ENCODE measurements around the gene DHRS3.
A peak's percentile ranks its signal among the peaks of the same experiment; 100 is the strongest.

The DHRS3 gene

GRCh38 chr1:12616709-12617373 is 1.2 kb downstream of the DHRS3 start:
- no peak for DNase-seq (ENCODE audit: low spot score)

DNA sequence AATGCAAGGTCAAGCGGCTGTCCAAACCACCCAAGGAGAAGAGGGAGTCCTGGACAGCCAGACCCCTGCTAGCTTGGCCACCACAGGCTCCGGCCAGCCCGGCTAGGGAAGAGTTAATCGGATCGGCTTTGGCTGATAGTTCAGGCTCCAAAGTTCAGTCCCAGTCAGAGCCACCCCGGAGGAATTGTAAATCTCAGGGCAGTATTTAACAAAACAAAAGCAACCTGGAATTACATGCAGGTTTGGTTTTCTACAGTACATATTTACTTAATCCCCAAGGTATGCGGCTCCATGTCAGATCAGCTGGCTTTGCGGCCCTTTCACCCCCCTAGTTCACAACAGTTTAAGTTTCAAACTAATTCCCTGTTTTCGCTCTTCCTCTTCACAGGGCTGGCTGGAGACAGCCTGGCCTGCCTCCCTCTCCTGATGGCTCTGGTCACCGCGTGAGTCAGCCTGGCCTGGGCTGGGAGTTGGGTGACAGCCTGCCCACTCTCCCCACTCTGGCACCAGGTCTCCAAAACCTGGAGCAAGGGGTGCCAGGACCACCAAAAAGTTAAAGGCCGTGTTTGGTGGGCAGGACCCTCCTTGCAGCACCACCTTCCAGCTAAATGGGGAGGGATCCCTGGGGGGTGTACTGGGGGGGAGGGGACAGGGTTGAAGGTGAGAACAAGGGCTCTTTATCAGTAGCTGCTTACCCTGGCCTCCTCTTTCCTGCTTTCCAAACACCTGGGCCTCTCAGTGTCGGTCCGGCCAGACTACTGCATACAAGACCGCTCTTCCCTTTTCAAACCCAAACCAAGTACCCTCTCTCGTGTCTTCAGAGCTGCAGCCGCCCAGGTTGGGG is 1.9 kb downstream of the DHRS3 start:
- DNase-seq (ENCODE audit: low spot score), result peak; percentile 64

- no peak for DNase-seq (ENCODE audit: low spot score)
These were observed 2.7 kb downstream of the DHRS3 start for GRCh38 chr1:12615159-12615864.

GRCh38 chr1:12614402-12615158 is 3.4 kb downstream of the DHRS3 start:
- DNase-seq (ENCODE audit: low spot score), result no peak

GRCh38 chr1:12613180-12613579 is 4.8 kb downstream of the DHRS3 start:
- DNase-seq (ENCODE audit: low spot score), result no peak

DNA sequence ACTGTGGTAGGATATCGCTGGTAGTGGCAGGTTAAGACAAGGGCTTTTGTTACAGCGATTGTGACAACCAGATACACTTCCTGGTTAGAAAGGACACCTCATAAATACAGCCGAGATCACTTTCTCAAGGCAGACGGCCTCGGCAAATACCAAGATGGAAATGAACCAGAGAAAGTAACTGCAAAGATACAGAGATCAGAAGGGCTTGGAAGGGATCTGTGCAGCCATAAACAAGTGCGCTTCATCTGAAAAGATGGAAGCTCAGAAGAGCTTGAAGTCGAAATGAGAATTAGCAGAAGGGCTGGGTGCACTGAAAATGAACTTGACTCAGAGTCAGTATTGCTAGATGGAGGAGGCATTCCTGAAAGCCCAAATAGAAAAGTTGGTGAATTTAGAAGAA is 7.1 kb downstream of the DHRS3 start:
- DNase-seq (ENCODE audit: low spot score), result no peak

- DNase-seq (ENCODE audit: low spot score), result no peak
These were observed 7.6 kb downstream of the DHRS3 start for GRCh38 chr1:12610305-12610935.

- DNase-seq (ENCODE audit: low spot score), result no peak
These were observed 8.5 kb downstream of the DHRS3 start for GRCh38 chr1:12609469-12610003.

DNA sequence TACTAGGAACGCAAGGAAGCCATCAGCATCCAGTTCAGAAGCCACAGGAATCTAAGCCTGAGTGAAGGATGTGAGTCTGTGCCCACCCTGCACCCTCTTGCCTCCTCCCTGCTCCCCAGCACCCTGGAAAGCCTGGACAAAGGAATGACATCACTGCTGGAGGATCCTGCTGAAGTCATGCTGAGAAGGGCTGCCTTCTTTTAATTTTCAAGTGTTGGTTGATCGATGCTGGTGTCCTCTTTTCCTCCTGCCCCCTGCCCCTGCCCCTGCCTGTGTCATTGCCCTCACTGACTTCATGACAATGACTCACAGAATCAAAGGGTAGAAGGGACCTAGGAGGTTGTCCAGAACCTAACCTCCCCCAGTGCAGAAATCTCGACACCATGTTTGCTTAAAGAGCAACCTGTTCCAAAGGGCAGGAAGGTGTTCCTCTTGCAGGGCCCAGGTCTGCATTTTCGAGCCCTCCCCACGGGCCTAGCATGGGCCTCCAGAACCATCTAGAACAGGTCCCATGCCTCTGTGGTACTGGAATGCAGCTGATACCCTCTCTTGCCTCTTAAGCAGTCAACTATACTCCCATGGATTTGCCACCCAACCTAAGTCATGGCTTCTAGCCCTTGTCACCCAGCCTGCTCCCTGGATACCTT is 9.6 kb downstream of the DHRS3 start:
- DNase-seq (ENCODE audit: low spot score), result no peak

- DNase-seq (ENCODE audit: low spot score), result no peak
These were observed 10.7 kb downstream of the DHRS3 start for GRCh38 chr1:12607263-12607662.

DNA sequence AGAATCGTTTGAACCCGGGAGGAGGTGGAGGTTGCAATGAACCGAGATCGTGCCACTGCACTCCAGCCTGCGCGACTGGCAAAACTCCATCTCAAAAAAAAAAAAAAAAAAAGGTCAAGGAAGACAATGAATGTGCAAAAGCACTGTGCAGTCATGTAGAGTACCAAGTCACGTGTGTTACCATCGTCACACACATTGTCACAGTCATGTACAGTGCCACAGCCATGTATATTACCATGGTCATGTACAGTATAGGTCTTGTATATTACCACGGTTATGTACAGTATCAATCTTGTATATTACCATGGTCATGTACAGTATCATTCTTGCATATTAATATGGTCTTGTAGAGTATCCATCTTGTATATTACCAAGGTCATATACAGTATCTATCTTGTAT is 13.0 kb downstream of the DHRS3 start:
- DNase-seq (ENCODE audit: low spot score), result no peak

- no peak for DNase-seq (ENCODE audit: low spot score)
These were observed 13.7 kb downstream of the DHRS3 start for GRCh38 chr1:12604114-12604874.

- no peak for DNase-seq (ENCODE audit: low spot score)
These were observed 14.8 kb downstream of the DHRS3 start for GRCh38 chr1:12603224-12603623.

DNA sequence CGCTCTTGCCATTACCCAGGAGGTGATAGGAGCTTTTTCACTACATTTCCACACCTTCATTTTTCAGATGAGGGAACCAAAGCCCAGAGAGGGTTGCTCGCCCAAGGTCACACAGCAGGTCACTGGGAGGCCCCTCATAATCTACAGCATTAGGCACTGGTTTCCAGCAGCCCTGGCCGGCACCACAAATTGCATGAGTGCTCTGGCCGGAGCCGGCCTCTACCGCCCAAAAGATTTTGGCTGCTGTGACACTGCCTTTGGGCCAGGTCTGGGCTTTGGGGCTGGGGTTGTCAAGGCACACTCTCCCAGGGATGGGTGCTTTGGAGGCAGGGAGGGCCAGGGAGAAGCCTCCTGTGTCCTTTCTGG is 15.4 kb downstream of the DHRS3 start:
- DNase-seq (ENCODE audit: low spot score), result no peak

DNA sequence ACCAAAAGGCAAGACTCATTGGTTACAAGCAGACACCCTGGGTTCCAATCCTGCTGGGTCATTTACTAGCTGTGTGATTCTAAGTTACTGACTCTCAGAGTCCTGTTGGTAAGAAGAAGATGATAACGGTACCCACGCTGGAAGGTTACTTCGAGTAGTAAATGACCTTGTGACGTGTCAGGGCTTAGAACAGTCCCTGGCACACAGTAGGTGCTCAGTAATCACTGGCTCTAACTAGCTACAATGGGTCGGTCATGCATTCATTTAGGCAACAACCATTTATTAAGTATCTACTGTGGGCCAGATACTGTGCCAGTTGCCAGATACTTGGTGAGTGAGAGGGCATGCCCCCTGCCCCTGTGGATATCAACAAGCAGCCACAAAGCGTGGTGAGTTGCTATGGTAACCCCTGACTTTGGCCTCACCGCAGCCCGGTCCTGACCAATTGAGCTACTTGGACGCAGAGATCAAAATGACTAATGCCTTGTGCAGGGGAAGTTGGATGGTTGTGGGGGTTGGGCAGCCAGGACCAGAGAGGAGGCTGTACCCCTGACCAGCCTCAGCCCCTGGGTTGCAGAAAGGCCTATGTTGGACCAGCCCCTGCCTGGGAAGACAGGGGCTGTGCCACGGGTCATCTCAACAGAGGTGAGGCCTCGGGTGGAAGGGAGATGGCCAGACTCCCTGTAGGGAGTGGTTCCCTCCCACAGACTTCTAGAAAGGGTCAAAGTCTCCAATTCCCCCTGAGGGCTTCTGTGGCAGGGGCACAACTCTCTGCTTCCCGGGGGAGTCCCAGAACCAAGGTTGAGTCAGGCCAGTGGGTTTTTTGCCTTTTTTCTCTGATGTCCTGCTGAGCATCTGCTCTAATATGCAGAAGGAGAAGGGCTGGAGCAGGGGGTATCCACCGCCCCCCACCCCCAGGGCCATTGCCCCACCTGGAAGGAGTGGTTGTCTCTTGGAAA is 16.0 kb downstream of the DHRS3 start:
- no peak for DNase-seq (ENCODE audit: low spot score)

- peak; percentile 73 for DNase-seq (ENCODE audit: low spot score)
These were observed 17.0 kb downstream of the DHRS3 start for GRCh38 chr1:12600880-12601633.

GRCh38 chr1:12600335-12600734 is 17.7 kb downstream of the DHRS3 start:
- no peak for DNase-seq (ENCODE audit: low spot score)

DNA sequence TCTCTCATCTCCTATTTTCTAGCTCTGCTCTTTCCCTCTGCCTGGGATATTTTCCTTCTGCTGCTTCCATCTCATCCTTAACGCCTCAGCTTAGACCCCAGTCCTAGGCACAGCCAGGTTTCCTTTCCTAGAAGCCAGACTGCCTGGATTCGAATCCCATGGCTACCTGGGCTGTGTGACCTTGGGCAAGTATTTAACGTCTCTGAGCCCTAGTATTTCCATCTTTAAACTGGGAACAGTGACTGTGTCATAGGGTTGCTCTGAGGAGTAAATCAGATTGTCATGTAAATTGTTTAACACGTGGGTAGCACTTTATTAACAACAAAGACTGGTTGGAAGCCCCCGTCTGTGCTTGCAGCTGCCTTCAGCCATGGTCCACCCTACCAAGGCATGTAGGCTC is 18.4 kb downstream of the DHRS3 start:
- DNase-seq (ENCODE audit: low spot score), result no peak

Measured in iPS-NIHi11 (cell line).